GM15510 (cell line): ENCODE data around the gene TDRD9.

ENCODE experiments used
- POLR2A ChIP-seq: IDR thresholded peaks from 3 replicates; pipeline ENCODE4 v1.6.1; 2011; ENCODE audit warnings: borderline replicate concordance; ENCODE audit not compliant: insufficient read length; ENCODE audit errors: extremely low read depth

The TDRD9 gene

GRCh38 chr14:103984196-103984595 is 55.9 kb downstream of the TDRD9 start:
- no peak for TF ChIP-seq POLR2A

GRCh38 chr14:103989034-103989433 is 60.8 kb downstream of the TDRD9 start:
- no peak for TF ChIP-seq POLR2A

GRCh38 chr14:103989964-103990363 is 61.7 kb downstream of the TDRD9 start:
- no peak for TF ChIP-seq POLR2A

- no peak for TF ChIP-seq POLR2A
Measured at GRCh38 chr14:103994535-103995184, 66.4 kb downstream of the TDRD9 start.

GRCh38 chr14:103995876-103996275 is 67.6 kb downstream of the TDRD9 start:
- no peak for TF ChIP-seq POLR2A

- TF ChIP-seq POLR2A = no peak
Measured at GRCh38 chr14:103997391-103997790, 69.1 kb downstream of the TDRD9 start.

GRCh38 chr14:103998027-103998426 is 69.8 kb downstream of the TDRD9 start:
- TF ChIP-seq POLR2A = no peak

- TF ChIP-seq POLR2A = no peak
Measured at GRCh38 chr14:103999795-104000440, 71.7 kb downstream of the TDRD9 start.

GRCh38 chr14:104001003-104001402 is 72.7 kb downstream of the TDRD9 start:
- no peak for TF ChIP-seq POLR2A

- TF ChIP-seq POLR2A = no peak
Measured at GRCh38 chr14:104003616-104004015, 75.4 kb downstream of the TDRD9 start.

- no peak for TF ChIP-seq POLR2A
Measured at GRCh38 chr14:104004849-104005248, 76.6 kb downstream of the TDRD9 start.

- TF ChIP-seq POLR2A = no peak
Measured at GRCh38 chr14:104005489-104005888, 77.2 kb downstream of the TDRD9 start.

GRCh38 chr14:104007121-104007520 is 78.9 kb downstream of the TDRD9 start:
- TF ChIP-seq POLR2A = no peak

GRCh38 chr14:104009297-104009696 is 81.0 kb downstream of the TDRD9 start:
- TF ChIP-seq POLR2A = no peak

GRCh38 chr14:104011824-104012517 is 83.7 kb downstream of the TDRD9 start:
- TF ChIP-seq POLR2A = no peak

GRCh38 chr14:104014764-104015163 is 86.5 kb downstream of the TDRD9 start:
- TF ChIP-seq POLR2A = no peak
